ENCODE measurements around the gene TJP1. TPM values are rescaled to one million over a fixed set of nuclear protein-coding genes. Genes with fewer than 3 reads are reported as not detected.

Gene TJP1
- total and polyA plus RNA-seq, 9 of the 15 experiments (the other 6 are each of a cell fraction or from before 2014, with no cell fraction given) = 9.1 to 39.3 (median 28.0) TPM

DNA sequence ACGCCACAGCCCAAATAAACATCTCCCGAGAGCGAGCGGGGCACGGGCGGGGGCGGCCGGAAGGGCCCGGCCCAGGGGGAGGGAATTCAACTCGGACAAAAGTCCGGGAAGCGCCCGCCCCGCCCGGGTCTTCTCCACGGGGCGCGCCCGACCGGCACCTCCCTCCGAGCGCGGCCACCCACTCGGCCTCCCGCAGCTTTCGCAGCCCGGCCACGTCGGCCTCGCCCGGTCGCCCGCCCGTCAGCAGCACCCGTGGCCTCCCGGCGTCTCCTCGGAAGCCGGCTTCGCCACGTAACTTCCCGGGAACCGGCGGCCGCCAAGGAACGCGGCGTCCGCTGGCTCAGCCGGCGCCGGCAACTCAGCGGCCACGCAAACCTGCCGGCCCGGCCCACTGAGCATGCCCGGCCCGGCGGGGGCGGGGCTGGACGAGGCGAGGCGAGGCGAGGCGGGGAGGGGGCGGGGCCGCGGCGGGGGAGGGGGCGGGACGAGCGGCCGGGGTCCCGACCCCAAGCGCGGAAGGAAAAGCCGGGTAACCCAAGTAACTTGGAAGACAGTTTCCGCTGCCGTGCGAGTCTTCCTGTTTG lies at the start of gene TJP1 (continued):
- peak; percentile 76 for TF ChIP-seq CREB3L1 (IDR thresholded peaks at IDR 0.05; ENCODE audit: borderline replicate concordance, low read depth)
- peak; percentile 68 for TF ChIP-seq GATAD2B (IDR thresholded peaks at IDR 0.05; ENCODE audit: borderline replicate concordance)
- no peak for TF ChIP-seq JUND (IDR thresholded peaks at IDR 0.05; ENCODE audit: borderline replicate concordance, low read depth, low read length)
- TF ChIP-seq JUND (tag; IDR thresholded peaks at IDR 0.05; ENCODE audit: borderline replicate concordance, low read depth, low read length) = no peak
- peak; percentile 58 for TF ChIP-seq HNRNPLL (IDR thresholded peaks at IDR 0.05; ENCODE audit: low read depth, low read length, poor library complexity, severe bottlenecking)
- TF ChIP-seq CSDE1 (IDR thresholded peaks at IDR 0.05) = no peak
- no peak for TF ChIP-seq ZNF239 (CRISPR knock-in tag; IDR thresholded peaks at IDR 0.05)
- TF ChIP-seq TAF9B (IDR thresholded peaks at IDR 0.05; ENCODE audit: partially characterized antibody) = no peak
- no peak; the same call in 1 of the 2 replicates for TF ChIP-seq MYC (IDR thresholded peaks at IDR 0.05; ENCODE audit: low read depth, low read length)
- no peak for TF ChIP-seq MYC (CRISPR knock-in tag; IDR thresholded peaks at IDR 0.05; ENCODE audit: borderline replicate concordance, low read depth)
- TF ChIP-seq, protein P1, sequence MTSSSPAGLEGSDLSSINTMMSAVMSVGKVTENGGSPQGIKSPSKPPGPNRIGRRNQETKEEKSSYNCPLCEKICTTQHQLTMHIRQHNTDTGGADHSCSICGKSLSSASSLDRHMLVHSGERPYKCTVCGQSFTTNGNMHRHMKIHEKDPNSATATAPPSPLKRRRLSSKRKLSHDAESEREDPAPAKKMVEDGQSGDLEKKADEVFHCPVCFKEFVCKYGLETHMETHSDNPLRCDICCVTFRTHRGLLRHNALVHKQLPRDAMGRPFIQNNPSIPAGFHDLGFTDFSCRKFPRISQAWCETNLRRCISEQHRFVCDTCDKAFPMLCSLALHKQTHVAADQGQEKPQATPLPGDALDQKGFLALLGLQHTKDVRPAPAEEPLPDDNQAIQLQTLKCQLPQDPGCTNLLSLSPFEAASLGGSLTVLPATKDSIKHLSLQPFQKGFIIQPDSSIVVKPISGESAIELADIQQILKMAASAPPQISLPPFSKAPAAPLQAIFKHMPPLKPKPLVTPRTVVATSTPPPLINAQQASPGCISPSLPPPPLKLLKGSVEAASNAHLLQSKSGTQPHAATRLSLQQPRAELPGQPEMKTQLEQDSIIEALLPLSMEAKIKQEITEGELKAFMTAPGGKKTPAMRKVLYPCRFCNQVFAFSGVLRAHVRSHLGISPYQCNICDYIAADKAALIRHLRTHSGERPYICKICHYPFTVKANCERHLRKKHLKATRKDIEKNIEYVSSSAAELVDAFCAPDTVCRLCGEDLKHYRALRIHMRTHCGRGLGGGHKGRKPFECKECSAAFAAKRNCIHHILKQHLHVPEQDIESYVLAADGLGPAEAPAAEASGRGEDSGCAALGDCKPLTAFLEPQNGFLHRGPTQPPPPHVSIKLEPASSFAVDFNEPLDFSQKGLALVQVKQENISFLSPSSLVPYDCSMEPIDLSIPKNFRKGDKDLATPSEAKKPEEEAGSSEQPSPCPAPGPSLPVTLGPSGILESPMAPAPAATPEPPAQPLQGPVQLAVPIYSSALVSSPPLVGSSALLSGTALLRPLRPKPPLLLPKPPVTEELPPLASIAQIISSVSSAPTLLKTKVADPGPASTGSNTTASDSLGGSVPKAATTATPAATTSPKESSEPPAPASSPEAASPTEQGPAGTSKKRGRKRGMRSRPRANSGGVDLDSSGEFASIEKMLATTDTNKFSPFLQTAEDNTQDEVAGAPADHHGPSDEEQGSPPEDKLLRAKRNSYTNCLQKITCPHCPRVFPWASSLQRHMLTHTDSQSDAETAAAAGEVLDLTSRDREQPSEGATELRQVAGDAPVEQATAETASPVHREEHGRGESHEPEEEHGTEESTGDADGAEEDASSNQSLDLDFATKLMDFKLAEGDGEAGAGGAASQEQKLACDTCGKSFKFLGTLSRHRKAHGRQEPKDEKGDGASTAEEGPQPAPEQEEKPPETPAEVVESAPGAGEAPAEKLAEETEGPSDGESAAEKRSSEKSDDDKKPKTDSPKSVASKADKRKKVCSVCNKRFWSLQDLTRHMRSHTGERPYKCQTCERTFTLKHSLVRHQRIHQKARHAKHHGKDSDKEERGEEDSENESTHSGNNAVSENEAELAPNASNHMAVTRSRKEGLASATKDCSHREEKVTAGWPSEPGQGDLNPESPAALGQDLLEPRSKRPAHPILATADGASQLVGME (CRISPR knock-in tag; IDR thresholded peaks at IDR 0.05) = no peak
- TF ChIP-seq TAL1 (IDR thresholded peaks at IDR 0.05) = no peak
- TF ChIP-seq STAT5A (IDR thresholded peaks at IDR 0.05; ENCODE audit: borderline replicate concordance, low read length) = no peak
- TF ChIP-seq EP400 (IDR thresholded peaks at IDR 0.05) = peak; percentile 21; the same call in 1 of the 2 replicates
- TF ChIP-seq RFX7 (CRISPR knock-in tag; IDR thresholded peaks at IDR 0.05) = no peak
- TF ChIP-seq, protein P2, sequence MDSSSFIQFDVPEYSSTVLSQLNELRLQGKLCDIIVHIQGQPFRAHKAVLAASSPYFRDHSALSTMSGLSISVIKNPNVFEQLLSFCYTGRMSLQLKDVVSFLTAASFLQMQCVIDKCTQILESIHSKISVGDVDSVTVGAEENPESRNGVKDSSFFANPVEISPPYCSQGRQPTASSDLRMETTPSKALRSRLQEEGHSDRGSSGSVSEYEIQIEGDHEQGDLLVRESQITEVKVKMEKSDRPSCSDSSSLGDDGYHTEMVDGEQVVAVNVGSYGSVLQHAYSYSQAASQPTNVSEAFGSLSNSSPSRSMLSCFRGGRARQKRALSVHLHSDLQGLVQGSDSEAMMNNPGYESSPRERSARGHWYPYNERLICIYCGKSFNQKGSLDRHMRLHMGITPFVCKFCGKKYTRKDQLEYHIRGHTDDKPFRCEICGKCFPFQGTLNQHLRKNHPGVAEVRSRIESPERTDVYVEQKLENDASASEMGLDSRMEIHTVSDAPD (CRISPR knock-in tag; IDR thresholded peaks at IDR 0.05) = no peak
- TF ChIP-seq ZNF717 (CRISPR knock-in tag; IDR thresholded peaks at IDR 0.05) = no peak
- no peak for TF ChIP-seq MAFK (IDR thresholded peaks at IDR 0.05; ENCODE audit: low read length)
- no peak for TF ChIP-seq MED1 (CRISPR knock-in tag; IDR thresholded peaks at IDR 0.05; ENCODE audit: borderline replicate concordance)
- TF ChIP-seq SMARCA4 (IDR thresholded peaks at IDR 0.05) = no peak
- peak; percentile 75 for TF ChIP-seq CXXC5 (CRISPR knock-in tag; IDR thresholded peaks at IDR 0.05)
- TF ChIP-seq OTX1 (CRISPR knock-in tag; IDR thresholded peaks at IDR 0.05) = no peak
